Measurements from ENCODE around the gene RAB24. TPM values are rescaled to one million over a fixed set of nuclear protein-coding genes. Genes with fewer than 3 reads are reported as not detected.
A peak's percentile ranks its signal among the peaks of the same experiment; 100 is the strongest.
"Not testable (repeated sequence)": the region's sequence is repeated elsewhere in the genome, so short reads cannot be mapped to it uniquely, and the experiment has no call there.

Gene RAB24
- total RNA-seq, 1 donor from 2014 or later, result 15.9 TPM

DNA sequence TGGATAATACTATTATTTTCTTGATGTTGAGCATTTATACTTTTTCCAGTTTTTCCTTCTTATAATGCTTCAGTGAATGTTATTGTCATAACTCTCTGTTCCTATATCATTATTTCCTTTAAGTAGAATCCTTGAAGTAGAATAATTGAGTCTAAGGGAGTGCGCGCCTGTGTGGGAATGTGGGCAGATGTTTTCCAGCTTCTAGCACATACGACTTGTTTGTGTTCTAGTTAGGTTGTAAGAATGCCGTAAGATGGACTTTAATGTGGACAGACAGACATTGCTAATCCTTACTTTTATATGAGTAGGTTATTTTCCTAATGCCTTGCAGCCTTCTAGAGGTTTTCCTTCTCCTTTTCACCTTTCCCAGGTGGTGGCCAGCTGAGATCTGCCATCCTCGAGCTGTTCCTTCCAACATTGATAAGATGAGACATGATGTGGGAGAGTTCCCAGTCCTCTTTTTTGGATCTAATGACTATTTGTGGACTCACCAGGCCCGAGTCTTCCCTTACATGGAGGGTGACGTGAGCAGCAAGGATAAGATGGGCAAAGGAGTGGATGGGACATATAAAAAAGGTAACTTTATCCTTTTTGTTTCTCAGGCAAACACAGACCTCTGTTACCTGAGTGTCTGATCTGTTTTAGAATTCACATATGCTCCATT, 34.2 kb downstream of the RAB24 start:
- H3K4me3 Mint-ChIP-seq (ENCODE audit: unreplicated experiment), result no peak overlapping the region
- H3K27ac Mint-ChIP-seq (ENCODE audit: unreplicated experiment), result peak overlapping the region; percentile 34
- peaks cover 41% of the 10 kb centered on the region for H3K36me3 Mint-ChIP-seq (ENCODE audit: low read depth, unreplicated experiment)
- H3K27me3 Mint-ChIP-seq (ENCODE audit: unreplicated experiment), result peaks cover 5% of the 10 kb centered on the region
- TF ChIP-seq, protein P1, sequence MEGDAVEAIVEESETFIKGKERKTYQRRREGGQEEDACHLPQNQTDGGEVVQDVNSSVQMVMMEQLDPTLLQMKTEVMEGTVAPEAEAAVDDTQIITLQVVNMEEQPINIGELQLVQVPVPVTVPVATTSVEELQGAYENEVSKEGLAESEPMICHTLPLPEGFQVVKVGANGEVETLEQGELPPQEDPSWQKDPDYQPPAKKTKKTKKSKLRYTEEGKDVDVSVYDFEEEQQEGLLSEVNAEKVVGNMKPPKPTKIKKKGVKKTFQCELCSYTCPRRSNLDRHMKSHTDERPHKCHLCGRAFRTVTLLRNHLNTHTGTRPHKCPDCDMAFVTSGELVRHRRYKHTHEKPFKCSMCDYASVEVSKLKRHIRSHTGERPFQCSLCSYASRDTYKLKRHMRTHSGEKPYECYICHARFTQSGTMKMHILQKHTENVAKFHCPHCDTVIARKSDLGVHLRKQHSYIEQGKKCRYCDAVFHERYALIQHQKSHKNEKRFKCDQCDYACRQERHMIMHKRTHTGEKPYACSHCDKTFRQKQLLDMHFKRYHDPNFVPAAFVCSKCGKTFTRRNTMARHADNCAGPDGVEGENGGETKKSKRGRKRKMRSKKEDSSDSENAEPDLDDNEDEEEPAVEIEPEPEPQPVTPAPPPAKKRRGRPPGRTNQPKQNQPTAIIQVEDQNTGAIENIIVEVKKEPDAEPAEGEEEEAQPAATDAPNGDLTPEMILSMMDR (IDR thresholded peaks at IDR 0.05; ENCODE audit: unreplicated experiment), result no peak
- no peak for DNase-seq (ENCODE audit: low spot score)
- H3K9me3 Mint-ChIP-seq (ENCODE audit: unreplicated experiment), result no peaks in the 10 kb centered on the region
- no peaks in the 10 kb centered on the region for H3K4me1 Mint-ChIP-seq (ENCODE audit: unreplicated experiment)

DNA sequence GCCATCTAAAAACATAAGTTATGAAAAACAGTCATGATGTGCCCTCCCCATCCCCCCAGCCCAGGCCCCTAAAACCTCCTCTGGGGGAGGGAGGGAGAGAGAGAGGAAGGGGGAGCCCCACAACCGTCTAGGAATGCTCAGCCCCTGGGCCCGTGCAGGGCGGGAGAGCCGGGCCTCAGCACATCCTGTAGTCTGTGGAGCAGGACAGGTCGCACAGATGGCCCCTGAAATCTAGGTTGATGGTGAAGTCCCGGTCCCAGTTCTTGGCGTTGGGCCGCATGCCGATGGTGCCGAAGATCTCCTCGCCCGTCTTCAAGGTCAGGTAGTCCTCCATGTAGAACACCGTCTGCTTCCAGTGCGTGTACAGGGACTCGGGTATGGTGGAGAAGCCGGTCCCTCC, 38.1 kb downstream of the RAB24 start:
- Mint-ChIP-seq H3K4me3 (ENCODE audit: unreplicated experiment) (no peak overlapping the region), H3K36me3 (ENCODE audit: low read depth, unreplicated experiment) (peaks cover 41% of the 10 kb centered on the region), H3K27ac (ENCODE audit: unreplicated experiment) (no peak overlapping the region), H3K4me1 (ENCODE audit: unreplicated experiment) (no peaks in the 10 kb centered on the region), H3K27me3 (ENCODE audit: unreplicated experiment) (no peaks in the 10 kb centered on the region), H3K9me3 (ENCODE audit: unreplicated experiment) (no peaks in the 10 kb centered on the region)
- TF ChIP-seq, protein P1 (IDR thresholded peaks at IDR 0.05; ENCODE audit: unreplicated experiment), result no peak
- DNase-seq (ENCODE audit: low spot score), result no peak

DNA sequence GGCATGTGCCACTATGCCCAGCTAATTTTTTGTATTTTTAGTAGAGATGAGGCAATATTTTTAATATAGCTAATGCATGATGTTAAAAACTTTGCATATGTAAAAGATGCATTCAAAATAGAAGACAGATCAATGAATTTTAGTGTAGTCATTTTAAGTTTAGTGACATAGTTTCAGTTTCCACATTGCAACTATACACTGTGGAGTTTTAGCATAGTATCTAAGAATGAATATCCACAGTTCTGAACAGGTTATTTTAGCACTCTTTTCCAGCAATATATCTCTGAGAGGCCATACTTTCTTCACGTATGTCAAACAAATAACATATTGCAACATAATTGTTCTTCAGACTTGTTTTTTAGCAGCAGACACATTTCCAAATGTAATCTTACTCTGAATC, 39.3 kb downstream of the RAB24 start:
- no peaks in the 10 kb centered on the region for H3K27me3 Mint-ChIP-seq (ENCODE audit: unreplicated experiment)
- no peak overlapping the region for H3K4me3 Mint-ChIP-seq (ENCODE audit: unreplicated experiment)

DNA sequence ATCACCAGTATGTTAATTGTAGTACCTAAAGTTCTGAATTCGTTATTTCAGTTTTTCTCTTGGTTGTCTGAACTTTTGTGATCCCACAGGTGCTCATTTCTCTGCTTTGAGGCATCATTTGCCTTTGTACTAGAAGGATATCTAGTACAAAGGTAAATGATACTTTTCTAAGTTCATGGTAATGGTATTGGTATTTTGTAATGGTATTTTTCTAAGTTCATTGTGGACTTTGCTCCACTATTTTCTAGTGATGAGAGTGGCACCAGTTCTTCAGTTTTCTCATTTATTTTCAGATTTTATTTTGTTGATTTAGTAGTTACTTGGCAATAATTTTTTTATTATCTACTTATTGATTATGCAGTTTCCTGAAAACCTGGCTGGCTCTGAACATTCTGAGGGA, 42.0 kb downstream of the RAB24 start:
- DNase-seq (ENCODE audit: low spot score), result no peak
- no peak overlapping the region for H3K27ac Mint-ChIP-seq (ENCODE audit: unreplicated experiment)
- TF ChIP-seq, protein P1 (IDR thresholded peaks at IDR 0.05; ENCODE audit: unreplicated experiment), result no peak
- H3K4me3 Mint-ChIP-seq (ENCODE audit: unreplicated experiment), result no peak overlapping the region
- H3K27me3 Mint-ChIP-seq (ENCODE audit: unreplicated experiment), result no peaks in the 10 kb centered on the region
- no peaks in the 10 kb centered on the region for H3K4me1 Mint-ChIP-seq (ENCODE audit: unreplicated experiment)
- H3K36me3 Mint-ChIP-seq (ENCODE audit: low read depth, unreplicated experiment), result peaks cover 41% of the 10 kb centered on the region
- H3K9me3 Mint-ChIP-seq (ENCODE audit: unreplicated experiment), result no peaks in the 10 kb centered on the region

More for the DNA sequence above, 39.3 kb downstream of the RAB24 start:
- no peak for DNase-seq (ENCODE audit: low spot score)
- H3K27ac Mint-ChIP-seq (ENCODE audit: unreplicated experiment), result no peak overlapping the region
- TF ChIP-seq, protein P1 (IDR thresholded peaks at IDR 0.05; ENCODE audit: unreplicated experiment), result no peak
- no peaks in the 10 kb centered on the region for H3K4me1 Mint-ChIP-seq (ENCODE audit: unreplicated experiment)
- H3K9me3 Mint-ChIP-seq (ENCODE audit: unreplicated experiment), result no peaks in the 10 kb centered on the region
- peaks cover 39% of the 10 kb centered on the region for H3K36me3 Mint-ChIP-seq (ENCODE audit: low read depth, unreplicated experiment)

DNA sequence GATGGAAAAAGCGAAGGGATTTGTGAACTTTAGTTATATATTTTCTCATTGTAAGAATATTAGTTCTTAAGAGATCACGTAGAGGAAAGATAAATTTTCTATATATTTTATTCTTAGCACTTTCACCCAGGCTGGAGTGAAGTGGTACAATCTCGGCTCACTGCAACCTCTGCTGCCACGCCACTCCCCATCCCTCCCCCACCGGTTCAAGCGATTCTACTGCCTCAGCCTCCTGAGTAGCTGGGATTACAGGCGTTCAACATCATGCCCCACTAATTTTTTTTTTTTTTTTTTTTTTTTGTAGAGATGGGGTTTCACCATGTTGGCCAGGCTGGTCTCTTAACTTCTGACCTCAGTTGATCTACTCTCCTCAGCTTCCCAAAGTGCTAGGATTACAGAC, 42.6 kb downstream of the RAB24 start:
- Mint-ChIP-seq H3K36me3 (ENCODE audit: low read depth, unreplicated experiment) (peaks cover 37% of the 10 kb centered on the region), H3K27me3 (ENCODE audit: unreplicated experiment) (no peaks in the 10 kb centered on the region), H3K4me1 (ENCODE audit: unreplicated experiment) (no peaks in the 10 kb centered on the region), H3K9me3 (ENCODE audit: unreplicated experiment) (no peaks in the 10 kb centered on the region), H3K27ac (ENCODE audit: unreplicated experiment) (no peak overlapping the region), H3K4me3 (ENCODE audit: unreplicated experiment) (no peak overlapping the region)
- TF ChIP-seq, protein P1 (IDR thresholded peaks at IDR 0.05; ENCODE audit: unreplicated experiment), result no peak
- no peak for DNase-seq (ENCODE audit: low spot score)

DNA sequence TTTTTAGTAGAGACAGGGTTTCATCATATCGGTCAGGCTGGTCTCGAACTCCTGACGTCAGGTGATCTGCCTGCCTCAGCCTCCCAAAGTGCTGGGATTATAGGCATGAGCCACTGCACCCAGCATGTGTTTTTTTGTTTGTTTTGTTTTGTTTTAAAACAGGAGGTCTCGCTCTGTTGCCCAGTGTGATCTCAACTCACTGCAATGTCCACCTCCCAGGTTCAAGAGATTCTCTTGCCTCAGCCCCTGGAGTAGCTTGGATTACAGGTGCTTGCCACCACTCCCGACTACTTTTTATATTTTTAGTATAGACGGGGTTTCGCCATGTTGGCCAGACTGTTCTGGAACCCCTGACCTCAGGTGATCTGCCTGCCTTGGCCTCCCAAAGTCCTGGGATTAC, 44.8 kb downstream of the RAB24 start:
- not testable (repeated sequence) for H3K27ac Mint-ChIP-seq (ENCODE audit: unreplicated experiment); H3K27me3 Mint-ChIP-seq (ENCODE audit: unreplicated experiment); H3K9me3 Mint-ChIP-seq (ENCODE audit: unreplicated experiment); H3K4me1 Mint-ChIP-seq (ENCODE audit: unreplicated experiment); DNase-seq (ENCODE audit: low spot score); H3K4me3 Mint-ChIP-seq (ENCODE audit: unreplicated experiment)
- H3K36me3 Mint-ChIP-seq (ENCODE audit: low read depth, unreplicated experiment), result peaks cover 36% of the 10 kb centered on the region
